Erythroblast (primary cell): ENCODE data around the gene ZNF429.

Source experiments
- GATA1 ChIP-seq: IDR thresholded peaks from 2 replicates; pipeline ENCODE4 v1.6.1; 2011; ENCODE audit warnings: low read depth, mild to moderate bottlenecking, control low read depth, low read length, moderate library complexity
- POLR2A ChIP-seq: IDR thresholded peaks from 2 replicates; pipeline ENCODE4 v1.6.1; 2011; ENCODE audit warnings: mild to moderate bottlenecking, low read length

DNA sequence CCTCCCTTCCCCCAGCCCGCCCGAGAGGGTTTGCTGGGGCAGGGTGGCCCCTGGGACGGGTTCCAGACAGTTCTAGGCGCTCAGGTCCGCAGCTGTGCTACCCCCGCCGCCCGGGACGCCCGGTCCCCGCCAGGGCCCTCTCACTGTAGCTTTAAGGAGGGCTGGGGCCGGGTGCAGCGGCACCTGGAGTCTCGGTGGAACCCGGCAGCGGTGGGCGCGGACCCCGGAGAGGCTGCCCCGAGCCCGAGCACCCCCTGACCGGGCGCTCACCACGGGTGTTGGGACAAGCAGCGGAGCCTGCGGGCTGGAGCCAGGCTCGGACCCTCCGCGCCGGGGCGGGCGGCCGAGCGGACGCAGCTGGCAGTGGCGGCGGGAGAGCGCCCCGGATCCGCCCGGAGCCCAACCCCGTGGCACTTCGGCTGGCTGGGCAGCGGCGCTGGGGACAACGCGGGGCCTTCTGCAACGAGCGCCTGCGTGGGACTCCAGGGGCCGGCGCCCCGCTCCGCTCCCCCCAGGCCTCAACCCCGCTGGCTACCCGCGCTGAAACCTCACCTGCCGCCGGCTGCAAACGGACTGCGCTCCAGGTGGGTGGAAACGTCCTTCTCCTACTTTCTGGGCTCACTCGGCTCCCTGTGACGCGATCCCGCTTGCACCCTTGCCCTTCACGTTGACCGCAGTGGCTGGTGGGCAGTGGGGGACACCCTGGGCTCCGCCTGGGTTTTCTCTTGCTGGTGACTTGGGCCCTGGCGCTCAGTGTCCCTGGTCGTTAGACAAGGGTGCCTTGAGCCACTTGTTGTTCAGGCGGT lies 81.1 kb downstream of the ZNF429 start:
- TF ChIP-seq POLR2A (no peak), GATA1 (no peak)
